ENCODE measurements around the gene NXNL2.

The NXNL2 gene

GRCh38 chr9:88572684-88573083 lies 37.7 kb downstream of the NXNL2 start:
- ChIA-PET POLR2A (ENCODE audit: low non-redundant PET) (no interaction called here), CTCF (interaction anchor here (0.6 kb wide), 1 partner anchor 175 kb away, joined by 5 read pairs; no protein-coding TSS in a partner anchor)
- H3K27ac ChIP-seq, result no peak overlapping the region
- no peak for DNase-seq (ENCODE audit: low spot score)
- no peak for TF ChIP-seq CTCF (conservative IDR thresholded peaks at IDR 0.05; ENCODE audit: low read depth)

GRCh38 chr9:88574953-88575352 lies 40.0 kb downstream of the NXNL2 start:
- ChIA-PET POLR2A (ENCODE audit: low non-redundant PET) (no interaction called here), CTCF (no interaction called here)
- H3K27ac ChIP-seq, result no peak overlapping the region
- no peak for TF ChIP-seq CTCF (conservative IDR thresholded peaks at IDR 0.05; ENCODE audit: low read depth)
- DNase-seq (ENCODE audit: low spot score), result no peak

GRCh38 chr9:88577256-88578120 lies 42.5 kb downstream of the NXNL2 start:
- ChIA-PET CTCF (no interaction called here), POLR2A (ENCODE audit: low non-redundant PET) (interaction anchor here (0.6 kb wide), 1 partner anchor 44 kb away, joined by 3 read pairs; no protein-coding TSS in a partner anchor)
- no peak for DNase-seq (ENCODE audit: low spot score)
- TF ChIP-seq CTCF (conservative IDR thresholded peaks at IDR 0.05; ENCODE audit: low read depth), result no peak
- no peak overlapping the region for H3K27ac ChIP-seq

- ChIA-PET CTCF (interaction anchor here (0.5 to 1.0 kb wide), 10 partner anchors 36 to 627 kb away, joined by 3 to 5 read pairs (median 4); no protein-coding TSS in a partner anchor), POLR2A (ENCODE audit: low non-redundant PET) (no interaction called here)
- peak; percentile 88 for DNase-seq (ENCODE audit: low spot score)
- no peak overlapping the region for H3K27ac ChIP-seq
- peak; percentile 89 for TF ChIP-seq CTCF (conservative IDR thresholded peaks at IDR 0.05; ENCODE audit: low read depth)
These were observed 43.4 kb downstream of the NXNL2 start for GRCh38 chr9:88578121-88579049.

- ChIA-PET CTCF (interaction anchor here (0.5 to 1.0 kb wide), 12 partner anchors 36 to 628 kb away, joined by 3 to 5 read pairs (median 3); no protein-coding TSS in a partner anchor), POLR2A (ENCODE audit: low non-redundant PET) (no interaction called here)
- DNase-seq (ENCODE audit: low spot score), result no peak
- no peak overlapping the region for H3K27ac ChIP-seq
- TF ChIP-seq CTCF (conservative IDR thresholded peaks at IDR 0.05; ENCODE audit: low read depth), result no peak
These were observed 44.2 kb downstream of the NXNL2 start for GRCh38 chr9:88579050-88579715.

- no peak for TF ChIP-seq CTCF (conservative IDR thresholded peaks at IDR 0.05; ENCODE audit: low read depth)
- POLR2A ChIA-PET (ENCODE audit: low non-redundant PET), result no interaction called here
- DNase-seq (ENCODE audit: low spot score), result peak; percentile 44
- no peak overlapping the region for H3K27ac ChIP-seq
- CTCF ChIA-PET, result no interaction called here
These were observed 46.0 kb downstream of the NXNL2 start for GRCh38 chr9:88580961-88581360.
